Left cardiac atrium (tissue), 4 donors: ENCODE data around the gene ZCCHC17. TPM values are rescaled to one million over a fixed set of nuclear protein-coding genes. Genes with fewer than 3 reads are reported as not detected.

ENCODE experiments used
- ATAC-seq, 2 donors: fragments of 200-7000 bp; cut with Tn5 transposase; one replicate each; pipeline ENCODE4 v1.9.1; 2020; ENCODE audit warnings: mild to moderate bottlenecking in 2 of 2, moderate library complexity in 2 of 2
- DNase-seq: peaks from one replicate; pipeline ENCODE4 v3.0.0-alpha.2; 2020
- intact Hi-C, 2 donors: fragments of 100-400 bp; cut with DNase I; formaldehyde crosslinking; loops; one replicate each; pipeline versions ENCODE4 v1.14.1 to v1.15.1; 2022 to 2023
- total RNA-seq, 2 donors: library from RNA; stranded (reverse); fragmentation: NEBNext Ultra II Directional; extraction: Animal tissue kit (Norgen Biotek cat#: 25700); gene quantifications; one replicate each; pipeline ENCODE4 v1.2.1, GENCODE V29; 2021
- donor health status: DM: no; HTN: yes; CAD: no.
- donor health status: DM: no; HTN: yes; CAD: no; lungs with severe emphysema.
- donor health status: DM: yes; HTN: yes; CAD: no.
- donor health status: Dilated cardiomyopathy.

Gene ZCCHC17
- total RNA-seq, 2 donors from 2014 or later = 14.4 to 15.7 TPM

GRCh38 chr1:31362032-31362431 lies 65.2 kb downstream of the ZCCHC17 start:
- no peak for ATAC-seq
- no peak for DNase-seq
- intact Hi-C loops = no loop called here

- ATAC-seq (no peak), DNase-seq (no peak)
- intact Hi-C loops = no loop called here
Measured at GRCh38 chr1:31364561-31365250, 67.9 kb downstream of the ZCCHC17 start.

- DNase-seq (no peak), ATAC-seq (no peak)
- intact Hi-C loops = no loop called here
Measured at GRCh38 chr1:31366796-31367195, 70.0 kb downstream of the ZCCHC17 start.

GRCh38 chr1:31368611-31369107 lies 71.8 kb downstream of the ZCCHC17 start:
- ATAC-seq = peak; percentile 43 to 45
- intact Hi-C loops = no loop called here
- DNase-seq = peak; percentile 49

GRCh38 chr1:31370021-31370420 lies 73.2 kb downstream of the ZCCHC17 start:
- DNase-seq = no peak
- intact Hi-C loops = no loop called here
- ATAC-seq = no peak

GRCh38 chr1:31370565-31370964 lies 73.7 kb downstream of the ZCCHC17 start:
- ATAC-seq (no peak), DNase-seq (no peak)
- intact Hi-C loops = no loop called here

GRCh38 chr1:31371121-31371959 lies 74.5 kb downstream of the ZCCHC17 start:
- ATAC-seq (peak in 1 of 2 donors; percentile 5), DNase-seq (peak; percentile 37)
- intact Hi-C loops = no loop called here

GRCh38 chr1:31372051-31372450 lies 75.2 kb downstream of the ZCCHC17 start:
- intact Hi-C loops = no loop called here
- no peak for DNase-seq
- ATAC-seq = no peak

- ATAC-seq (no peak), DNase-seq (no peak)
- intact Hi-C loops = no loop called here
Measured at GRCh38 chr1:31372751-31373055, 75.9 kb downstream of the ZCCHC17 start.

- DNase-seq = peak; percentile 85
- intact Hi-C loops = no loop called here
Measured at GRCh38 chr1:31373056-31373896, 76.4 kb downstream of the ZCCHC17 start, which contains the start of gene FABP3. Gene FABP3, minus strand, starts transcription at chr1:31373076. Its CDS starts 62 bp downstream, at chr1:31373014.

GRCh38 chr1:31373897-31374486 lies 77.2 kb downstream of the ZCCHC17 start:
- ATAC-seq = no peak
- intact Hi-C loops = no loop called here
- DNase-seq = no peak

More at GRCh38 chr1:31373056-31373896, 76.4 kb downstream of the ZCCHC17 start, which contains the start of gene FABP3:
- peak; percentile 69 to 73 for ATAC-seq

- intact Hi-C loops = no loop called here
- ATAC-seq (peak; percentile 9 to 53), DNase-seq (no peak)
Measured at GRCh38 chr1:31374511-31375196, 77.8 kb downstream of the ZCCHC17 start.

- no peak for ATAC-seq
- intact Hi-C loops = no loop called here
Measured at GRCh38 chr1:31376375-31377134, 79.7 kb downstream of the ZCCHC17 start.

GRCh38 chr1:31377364-31377863 lies 80.6 kb downstream of the ZCCHC17 start:
- ATAC-seq = no peak
- intact Hi-C loops = no loop called here
- DNase-seq = no peak

More at GRCh38 chr1:31376375-31377134, 79.7 kb downstream of the ZCCHC17 start:
- DNase-seq = no peak

- intact Hi-C loops = no loop called here
- DNase-seq = no peak
- ATAC-seq = no peak
Measured at GRCh38 chr1:31378001-31378400, 81.2 kb downstream of the ZCCHC17 start.

- intact Hi-C loops = no loop called here
- peak in 1 of 2 donors; percentile 19 for ATAC-seq
Measured at GRCh38 chr1:31380181-31380580, 83.3 kb downstream of the ZCCHC17 start.

More at GRCh38 chr1:31380181-31380580, 83.3 kb downstream of the ZCCHC17 start:
- DNase-seq = no peak
